Measurements from ENCODE around the gene AGXT2. TPM values are rescaled to one million over a fixed set of nuclear protein-coding genes. Genes with fewer than 3 reads are reported as not detected.

AGXT2 gene
- polyA plus RNA-seq, 1 experiment: not detected

DNA sequence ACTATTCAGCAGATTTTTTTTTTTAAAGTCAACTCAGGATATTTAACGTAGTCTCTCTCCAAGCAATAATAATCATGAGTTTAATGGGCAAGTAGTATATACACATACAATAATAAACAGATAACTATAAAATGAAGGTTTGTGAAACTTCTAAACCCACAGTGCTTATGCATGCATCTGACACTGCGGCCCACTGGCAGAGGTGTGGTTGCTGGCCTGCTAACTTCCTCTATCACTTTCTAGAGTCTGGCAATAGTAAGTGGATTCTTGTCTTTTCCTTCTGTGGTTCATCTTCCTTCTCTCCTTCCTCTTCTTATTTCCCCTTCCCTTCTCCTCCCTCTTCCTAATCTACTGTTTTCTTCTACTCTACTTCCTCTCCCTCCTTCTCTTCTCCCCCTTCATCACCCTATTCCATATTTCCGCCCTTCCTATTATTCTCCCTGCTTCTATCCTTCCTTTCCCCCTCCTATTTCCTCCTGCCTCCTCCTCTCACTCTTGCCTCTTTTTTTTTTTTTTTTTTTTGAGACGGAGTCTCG lies 18.6 kb upstream of the AGXT2 start:
- ChIA-PET POLR2A (no interaction called here), CTCF (interaction anchor here (1.6 kb wide), 1 partner anchor 23 kb away, joined by 3 read pairs; no protein-coding TSS in a partner anchor)
- Histone ChIP-seq H3K27me3 (ENCODE audit: control insufficient read depth, insufficient read depth, low read length) (no peaks in the 10 kb centered on the region), H3K36me3 (ENCODE audit: control insufficient read depth, insufficient read depth, low read length) (no peaks in the 10 kb centered on the region), H3K4me3 (ENCODE audit: low read depth, low read length) (no peak overlapping the region)
- DNase-seq (ENCODE audit: low read depth): no peak
- TF ChIP-seq, protein P1, sequence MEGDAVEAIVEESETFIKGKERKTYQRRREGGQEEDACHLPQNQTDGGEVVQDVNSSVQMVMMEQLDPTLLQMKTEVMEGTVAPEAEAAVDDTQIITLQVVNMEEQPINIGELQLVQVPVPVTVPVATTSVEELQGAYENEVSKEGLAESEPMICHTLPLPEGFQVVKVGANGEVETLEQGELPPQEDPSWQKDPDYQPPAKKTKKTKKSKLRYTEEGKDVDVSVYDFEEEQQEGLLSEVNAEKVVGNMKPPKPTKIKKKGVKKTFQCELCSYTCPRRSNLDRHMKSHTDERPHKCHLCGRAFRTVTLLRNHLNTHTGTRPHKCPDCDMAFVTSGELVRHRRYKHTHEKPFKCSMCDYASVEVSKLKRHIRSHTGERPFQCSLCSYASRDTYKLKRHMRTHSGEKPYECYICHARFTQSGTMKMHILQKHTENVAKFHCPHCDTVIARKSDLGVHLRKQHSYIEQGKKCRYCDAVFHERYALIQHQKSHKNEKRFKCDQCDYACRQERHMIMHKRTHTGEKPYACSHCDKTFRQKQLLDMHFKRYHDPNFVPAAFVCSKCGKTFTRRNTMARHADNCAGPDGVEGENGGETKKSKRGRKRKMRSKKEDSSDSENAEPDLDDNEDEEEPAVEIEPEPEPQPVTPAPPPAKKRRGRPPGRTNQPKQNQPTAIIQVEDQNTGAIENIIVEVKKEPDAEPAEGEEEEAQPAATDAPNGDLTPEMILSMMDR (IDR thresholded peaks at IDR 0.05; ENCODE audit: insufficient read depth, low read depth, low read length): no peak

DNA sequence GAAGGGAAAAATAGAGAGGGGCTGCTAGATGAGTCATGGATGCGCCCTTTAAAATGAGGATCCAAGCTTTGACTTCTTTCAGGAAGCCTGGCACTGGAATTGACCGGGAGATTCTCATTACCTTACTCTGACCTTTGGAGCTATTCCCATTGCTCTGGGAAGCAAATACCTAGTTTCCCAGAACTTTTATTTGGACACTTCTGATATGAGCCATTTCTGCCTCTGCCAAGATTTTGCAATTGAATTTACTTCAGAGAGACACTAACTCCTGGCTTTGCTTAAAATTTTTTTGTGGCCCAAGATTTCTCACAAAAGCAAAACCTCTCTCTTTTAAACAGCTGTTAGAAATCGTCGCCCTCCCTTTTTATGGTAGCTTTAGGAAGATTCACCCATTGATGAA lies 15.7 kb upstream of the AGXT2 start:
- ChIA-PET POLR2A (no interaction called here), CTCF (interaction anchor here (0.5 to 1.5 kb wide), 4 partner anchors 8 to 145 kb away, joined by 3 to 5 read pairs (median 4); partner anchors contain the start of gene AGXT2)
- DNase-seq (ENCODE audit: low read depth): no peak
- TF ChIP-seq, protein P1 (IDR thresholded peaks at IDR 0.05; ENCODE audit: insufficient read depth, low read depth, low read length): no peak
- Histone ChIP-seq H3K36me3 (ENCODE audit: control insufficient read depth, insufficient read depth, low read length) (no peaks in the 10 kb centered on the region), H3K27me3 (ENCODE audit: control insufficient read depth, insufficient read depth, low read length) (no peaks in the 10 kb centered on the region), H3K4me3 (ENCODE audit: low read depth, low read length) (no peak overlapping the region)

DNA sequence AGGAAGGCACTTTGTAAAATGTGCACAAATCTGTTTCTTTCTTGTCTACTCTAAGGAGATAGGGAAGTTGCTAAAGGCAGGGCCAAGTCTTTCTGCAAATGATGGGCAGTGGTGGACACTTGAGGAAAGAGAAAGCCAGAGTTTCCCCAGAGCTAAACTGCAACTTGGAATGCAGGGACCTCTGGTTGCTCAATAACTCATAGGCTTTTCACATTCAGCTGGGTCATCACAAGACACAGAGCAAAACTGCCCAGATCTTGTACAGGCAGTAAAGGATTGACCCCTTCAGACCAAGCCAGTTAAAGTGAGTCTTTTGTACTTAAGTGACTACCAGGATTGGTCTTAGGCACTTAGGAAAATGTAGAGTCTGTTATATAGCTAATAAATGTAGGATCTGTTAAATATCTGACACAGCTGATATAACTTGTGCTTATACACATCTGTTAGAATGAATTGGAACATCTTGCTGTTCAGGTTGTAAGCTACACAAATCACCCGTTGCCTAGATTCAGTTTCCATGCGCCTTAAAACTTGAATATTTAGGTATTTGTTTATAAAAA lies 13.5 kb upstream of the AGXT2 start:
- POLR2A ChIA-PET: interaction anchor here (0.6 kb wide), 1 partner anchor 12 kb away, joined by 14 read pairs; no protein-coding TSS in a partner anchor
- TF ChIP-seq, protein P1 (IDR thresholded peaks at IDR 0.05; ENCODE audit: insufficient read depth, low read depth, low read length): no peak
- Histone ChIP-seq H3K4me3 (ENCODE audit: low read depth, low read length) (no peak overlapping the region), H3K36me3 (ENCODE audit: control insufficient read depth, insufficient read depth, low read length) (no peaks in the 10 kb centered on the region), H3K27me3 (ENCODE audit: control insufficient read depth, insufficient read depth, low read length) (no peaks in the 10 kb centered on the region)
- CTCF ChIA-PET: no interaction called here
- DNase-seq (ENCODE audit: low read depth): no peak

DNA sequence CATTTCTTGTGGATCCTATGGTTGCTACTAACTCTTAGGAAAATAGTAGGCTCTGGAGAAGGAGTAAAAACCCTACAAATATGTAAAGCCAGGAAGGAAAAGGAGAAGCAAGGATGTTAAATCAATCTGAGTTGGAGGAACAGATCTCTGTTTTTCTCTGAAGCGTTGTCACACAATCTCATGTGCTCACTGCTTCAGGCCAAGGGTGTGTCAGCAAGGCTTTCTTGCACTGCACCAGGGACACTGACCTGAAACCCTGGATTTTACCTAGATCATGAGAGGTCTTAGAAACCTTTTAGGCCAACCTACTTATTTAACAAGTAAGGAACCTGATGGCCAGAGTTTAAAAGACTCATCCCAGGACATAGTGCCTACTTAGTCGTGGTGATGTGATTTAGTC lies 12.5 kb upstream of the AGXT2 start:
- POLR2A ChIA-PET: no interaction called here
- Histone ChIP-seq H3K4me3 (ENCODE audit: low read depth, low read length) (no peak overlapping the region), H3K36me3 (ENCODE audit: control insufficient read depth, insufficient read depth, low read length) (no peaks in the 10 kb centered on the region), H3K27me3 (ENCODE audit: control insufficient read depth, insufficient read depth, low read length) (no peaks in the 10 kb centered on the region)
- TF ChIP-seq, protein P1 (IDR thresholded peaks at IDR 0.05; ENCODE audit: insufficient read depth, low read depth, low read length): no peak
- DNase-seq (ENCODE audit: low read depth): no peak
- CTCF ChIA-PET: no interaction called here

DNA sequence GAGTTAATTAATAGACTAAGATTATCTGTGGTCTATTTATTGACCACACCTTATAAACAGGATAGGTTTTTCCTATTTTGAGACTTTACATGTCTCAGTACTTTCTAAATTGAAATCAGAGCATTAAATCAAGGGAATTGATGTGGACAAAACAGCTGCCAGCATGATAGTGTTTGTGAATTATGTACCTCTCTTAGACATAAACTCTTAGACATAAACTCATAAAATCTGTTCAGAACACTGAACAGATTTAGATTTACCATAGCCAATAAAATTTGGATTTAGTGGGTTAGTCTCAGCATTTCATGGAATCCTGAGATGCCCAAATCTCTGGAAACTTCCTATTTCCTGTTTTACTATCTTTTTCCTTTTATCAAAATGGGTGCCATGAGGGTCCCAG lies 11.5 kb upstream of the AGXT2 start:
- ChIA-PET CTCF (no interaction called here), POLR2A (no interaction called here)

More for the DNA sequence above, 11.5 kb upstream of the AGXT2 start:
- no peaks in the 10 kb centered on the region for H3K36me3 ChIP-seq (ENCODE audit: control insufficient read depth, insufficient read depth, low read length)
- no peak overlapping the region for H3K4me3 ChIP-seq (ENCODE audit: low read depth, low read length)
- no peaks in the 10 kb centered on the region for H3K27me3 ChIP-seq (ENCODE audit: control insufficient read depth, insufficient read depth, low read length)
- no peak for DNase-seq (ENCODE audit: low read depth)
- TF ChIP-seq, protein P1 (IDR thresholded peaks at IDR 0.05; ENCODE audit: insufficient read depth, low read depth, low read length): no peak
